Fibroblast of mammary gland (primary cell): Measurements from ENCODE around the gene BORCS5.

ENCODE experiments used
- DNase-seq: peaks from one replicate; pipeline ENCODE4 v3.0.0-alpha.2; 2010; ENCODE audit warnings: low read depth
- H3K4me3 ChIP-seq: 2 replicates; pipeline ENCODE4 v1.5.1; 2011; ENCODE audit warnings: low read depth, mild to moderate bottlenecking, low read length, moderate library complexity; ENCODE audit not compliant: control insufficient read depth
- CTCF ChIP-seq: conservative IDR thresholded peaks from 2 replicates; pipeline ENCODE4 v1.5.1; 2011; ENCODE audit warnings: low read depth, low read length, inconsistent platforms; ENCODE audit not compliant: control insufficient read depth, insufficient read depth

BORCS5 gene

GRCh38 chr12:12508612-12509011 lies 151.7 kb downstream of the BORCS5 start:
- no peak overlapping the region for H3K4me3 ChIP-seq
- TF ChIP-seq CTCF: no peak
- DNase-seq: peak; percentile 77

GRCh38 chr12:12510141-12510540 lies 153.3 kb downstream of the BORCS5 start:
- H3K4me3 ChIP-seq: no peak overlapping the region
- no peak for TF ChIP-seq CTCF
- peak; percentile 83 for DNase-seq

- no peak overlapping the region for H3K4me3 ChIP-seq
- TF ChIP-seq CTCF: no peak
- DNase-seq: no peak
Observed at GRCh38 chr12:12510551-12510950, 153.7 kb downstream of the BORCS5 start.

- TF ChIP-seq CTCF: no peak
- no peak overlapping the region for H3K4me3 ChIP-seq
- DNase-seq: no peak
Observed at GRCh38 chr12:12511021-12511783, 154.3 kb downstream of the BORCS5 start.

GRCh38 chr12:12511895-12512711 lies 155.2 kb downstream of the BORCS5 start:
- no peak overlapping the region for H3K4me3 ChIP-seq
- DNase-seq: no peak
- TF ChIP-seq CTCF: no peak

GRCh38 chr12:12513416-12514006 lies 156.6 kb downstream of the BORCS5 start:
- H3K4me3 ChIP-seq: no peak overlapping the region
- no peak for TF ChIP-seq CTCF
- no peak for DNase-seq
